Fibroblast of villous mesenchyme (primary cell): ENCODE results near the gene MAP3K8. TPM values are rescaled to one million over a fixed set of nuclear protein-coding genes. Genes with fewer than 3 reads are reported as not detected.

Experiments used
- DNase-seq: peaks from one replicate; pipeline ENCODE4 v3.0.0-alpha.2; 2010; ENCODE audit warnings: low read depth
- H3K4me3 ChIP-seq: 2 replicates; pipeline ENCODE4 v1.5.1; 2011; ENCODE audit warnings: low read depth, mild to moderate bottlenecking, low read length
- total RNA-seq: library from RNA; depleted of rRNA; stranded (reverse); fragments of >200 nt; gene quantifications from 2 replicates; pipeline ENCODE4 v1.2.3, GENCODE V29; 2012
- TF ChIP-seq, protein P1 (sequence below): IDR thresholded peaks from 2 replicates; pipeline ENCODE4 v1.5.1; 2012; ENCODE audit warnings: low read depth, mild to moderate bottlenecking, low read length; ENCODE audit not compliant: insufficient read depth

MAP3K8 gene
- total RNA-seq, 1 donor, result 31.1 TPM

- DNase-seq, result no peak
- no peak overlapping the region for H3K4me3 ChIP-seq
- TF ChIP-seq, protein P1, sequence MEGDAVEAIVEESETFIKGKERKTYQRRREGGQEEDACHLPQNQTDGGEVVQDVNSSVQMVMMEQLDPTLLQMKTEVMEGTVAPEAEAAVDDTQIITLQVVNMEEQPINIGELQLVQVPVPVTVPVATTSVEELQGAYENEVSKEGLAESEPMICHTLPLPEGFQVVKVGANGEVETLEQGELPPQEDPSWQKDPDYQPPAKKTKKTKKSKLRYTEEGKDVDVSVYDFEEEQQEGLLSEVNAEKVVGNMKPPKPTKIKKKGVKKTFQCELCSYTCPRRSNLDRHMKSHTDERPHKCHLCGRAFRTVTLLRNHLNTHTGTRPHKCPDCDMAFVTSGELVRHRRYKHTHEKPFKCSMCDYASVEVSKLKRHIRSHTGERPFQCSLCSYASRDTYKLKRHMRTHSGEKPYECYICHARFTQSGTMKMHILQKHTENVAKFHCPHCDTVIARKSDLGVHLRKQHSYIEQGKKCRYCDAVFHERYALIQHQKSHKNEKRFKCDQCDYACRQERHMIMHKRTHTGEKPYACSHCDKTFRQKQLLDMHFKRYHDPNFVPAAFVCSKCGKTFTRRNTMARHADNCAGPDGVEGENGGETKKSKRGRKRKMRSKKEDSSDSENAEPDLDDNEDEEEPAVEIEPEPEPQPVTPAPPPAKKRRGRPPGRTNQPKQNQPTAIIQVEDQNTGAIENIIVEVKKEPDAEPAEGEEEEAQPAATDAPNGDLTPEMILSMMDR, result no peak
Measured at GRCh38 chr10:30391266-30391665, 42.7 kb upstream of the MAP3K8 start.

- no peak overlapping the region for H3K4me3 ChIP-seq
- DNase-seq, result peak; percentile 53
- TF ChIP-seq, protein P1, result peak; percentile 93
Measured at GRCh38 chr10:30392564-30392990, 41.4 kb upstream of the MAP3K8 start.

DNA sequence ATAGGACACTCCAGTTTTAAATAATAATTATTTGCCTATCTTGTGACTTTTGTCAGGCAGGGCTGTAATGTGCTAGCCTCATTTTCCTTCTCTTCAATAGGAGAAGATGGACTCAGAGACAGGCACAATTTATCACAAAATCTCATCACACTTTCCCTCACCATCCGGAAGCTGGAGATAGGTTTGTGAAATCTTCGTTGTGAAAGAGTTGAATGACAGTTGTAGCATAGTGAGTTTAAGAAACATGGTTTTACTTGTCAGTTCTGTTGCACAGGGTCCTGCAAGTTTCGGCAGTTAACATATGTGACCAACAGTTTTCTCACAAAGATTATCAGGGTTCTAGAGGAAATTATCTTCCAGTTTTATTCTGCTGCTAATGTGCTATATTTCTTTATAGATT, 37.7 kb upstream of the MAP3K8 start:
- TF ChIP-seq, protein P1, result no peak
- DNase-seq, result no peak
- no peak overlapping the region for H3K4me3 ChIP-seq

GRCh38 chr10:30396698-30397097, 37.3 kb upstream of the MAP3K8 start:
- H3K4me3 ChIP-seq, result no peak overlapping the region
- TF ChIP-seq, protein P1, result no peak
- no peak for DNase-seq

GRCh38 chr10:30398193-30398592, 35.8 kb upstream of the MAP3K8 start:
- no peak for DNase-seq
- H3K4me3 ChIP-seq, result no peak overlapping the region
- TF ChIP-seq, protein P1, result no peak

DNA sequence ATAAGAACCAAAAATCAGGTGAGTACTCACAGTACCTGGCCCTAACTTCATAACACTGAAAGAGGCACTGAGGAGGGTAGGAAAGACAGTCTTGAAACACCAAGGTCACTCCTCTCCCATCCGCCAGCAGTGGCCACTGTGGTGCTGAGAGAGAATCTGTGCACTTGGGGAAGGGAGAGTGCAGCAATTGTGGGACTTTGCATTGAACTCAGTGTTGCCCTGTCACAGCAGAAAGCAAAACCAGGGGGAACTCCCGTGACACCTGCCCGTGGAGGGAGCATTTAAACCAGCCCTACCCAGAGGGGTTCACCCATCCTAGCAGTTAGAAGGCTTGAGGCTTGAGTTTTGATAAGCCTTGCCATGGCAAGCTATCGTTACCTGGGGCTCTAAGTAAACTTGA, 35.2 kb upstream of the MAP3K8 start:
- TF ChIP-seq, protein P1, result no peak
- H3K4me3 ChIP-seq, result no peak overlapping the region
- no peak for DNase-seq

DNA sequence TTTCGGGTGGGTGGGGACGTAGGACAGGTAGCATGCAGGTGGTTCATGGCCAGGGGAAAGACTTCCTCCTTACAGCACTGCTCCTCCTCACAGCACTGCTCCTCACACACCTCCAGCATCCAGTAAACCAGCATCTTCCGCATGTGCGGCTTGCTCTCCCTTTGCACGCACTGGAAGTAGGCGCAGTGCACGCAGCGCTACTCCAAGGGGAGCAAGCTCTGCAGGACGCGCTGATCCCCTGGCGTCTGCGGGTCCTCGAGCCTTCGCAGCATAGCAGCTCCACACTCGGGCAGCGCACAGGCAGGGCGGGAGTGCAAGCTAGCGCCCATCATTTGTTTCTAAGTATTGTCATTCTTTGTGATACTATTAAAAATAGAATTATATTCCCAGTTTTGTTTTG, 30.5 kb upstream of the MAP3K8 start:
- DNase-seq, result no peak
- no peak overlapping the region for H3K4me3 ChIP-seq
- TF ChIP-seq, protein P1, result no peak
